ENCODE results near the gene UST.

GRCh38 chr6:148824291-148824690 lies 77.5 kb downstream of the UST start:
- TF ChIP-seq CTCF (conservative IDR thresholded peaks at IDR 0.05; ENCODE audit: low read depth, low read length) = no peak
- TF ChIP-seq EZH2phosphoT487 (IDR thresholded peaks at IDR 0.05; ENCODE audit: borderline replicate concordance, low read length) = no peak
- TF ChIP-seq EZH2 (IDR thresholded peaks at IDR 0.05; ENCODE audit: low read length, unreplicated experiment) = no peak
